Endometrium (tissue), 2 donors: ENCODE measurements around the gene B4GALT3.

Experiments
- FAIRE-seq: peaks from 2 replicates; lab custom pipeline; 2012; peaks lifted over from hg19 to GRCh38; lab: Jason Lieb, UNC
- donor health status: control.
- donor health status: control.

Gene B4GALT3

DNA sequence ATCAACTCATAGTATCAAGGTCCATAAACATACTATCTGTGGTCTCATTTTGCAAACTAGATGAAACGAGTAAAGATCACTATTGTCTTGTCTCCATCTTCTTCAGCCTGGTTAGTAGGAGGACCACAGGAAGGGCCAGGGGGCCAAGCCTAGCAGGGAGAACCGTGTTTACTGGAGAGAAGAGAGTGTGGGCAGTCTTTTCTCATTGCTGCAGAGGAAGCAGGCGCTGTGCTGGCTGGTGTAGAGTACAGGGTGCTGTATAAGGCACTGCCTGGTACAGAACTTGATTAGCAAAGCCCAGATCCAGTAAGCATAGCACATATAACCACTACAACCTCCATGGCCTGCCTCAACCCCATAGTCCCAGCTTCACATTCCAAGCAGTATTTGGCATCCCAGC lies 10.0 kb upstream of the B4GALT3 start:
- no peak for FAIRE-seq

DNA sequence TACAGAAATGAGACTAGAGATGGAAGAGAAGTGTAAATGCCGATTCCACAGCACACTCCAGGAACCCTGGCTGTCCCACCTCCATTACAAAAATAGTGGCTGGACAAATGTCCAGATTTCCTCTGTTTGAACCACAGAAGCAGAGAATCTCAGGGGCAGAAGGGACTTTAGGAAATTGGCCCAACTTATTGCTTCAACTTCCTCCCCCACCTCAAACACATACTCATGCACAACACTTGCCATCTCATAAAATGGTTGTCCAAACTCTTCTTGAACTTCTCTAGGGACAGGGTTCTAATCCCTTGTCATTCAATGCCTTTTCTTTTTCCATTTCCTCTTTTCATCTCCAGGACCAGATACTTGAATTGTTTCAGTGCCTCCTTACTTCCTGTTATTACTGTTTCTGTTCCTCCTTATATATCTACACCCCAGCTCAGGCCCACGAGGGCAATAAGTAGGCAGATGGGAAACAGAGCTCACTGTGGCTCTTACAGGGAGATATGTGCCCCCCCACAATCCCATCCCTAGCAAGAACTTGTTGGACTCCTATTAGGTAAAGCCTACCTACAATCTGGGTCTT lies 8.5 kb upstream of the B4GALT3 start:
- no peak for FAIRE-seq

DNA sequence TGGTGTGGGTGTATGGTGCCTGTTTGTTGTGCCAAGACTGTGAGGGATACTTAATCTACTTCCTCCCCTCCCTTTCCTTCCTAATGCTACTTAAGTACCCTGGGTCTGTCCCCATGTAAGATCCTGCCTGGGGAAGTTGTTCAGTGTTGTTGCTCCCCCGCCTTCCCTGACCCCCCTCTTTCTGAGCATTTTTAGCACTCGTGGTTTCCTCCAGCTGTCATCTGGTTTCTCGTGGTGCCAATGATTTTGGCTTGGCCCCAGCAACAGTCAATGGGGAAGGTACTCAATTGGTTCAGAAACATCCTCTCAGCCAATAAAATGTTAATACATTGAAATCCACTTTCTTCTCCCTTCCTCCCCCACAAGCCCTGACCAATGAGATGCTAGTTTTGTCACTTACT lies 8.0 kb upstream of the B4GALT3 start:
- no peak for FAIRE-seq

DNA sequence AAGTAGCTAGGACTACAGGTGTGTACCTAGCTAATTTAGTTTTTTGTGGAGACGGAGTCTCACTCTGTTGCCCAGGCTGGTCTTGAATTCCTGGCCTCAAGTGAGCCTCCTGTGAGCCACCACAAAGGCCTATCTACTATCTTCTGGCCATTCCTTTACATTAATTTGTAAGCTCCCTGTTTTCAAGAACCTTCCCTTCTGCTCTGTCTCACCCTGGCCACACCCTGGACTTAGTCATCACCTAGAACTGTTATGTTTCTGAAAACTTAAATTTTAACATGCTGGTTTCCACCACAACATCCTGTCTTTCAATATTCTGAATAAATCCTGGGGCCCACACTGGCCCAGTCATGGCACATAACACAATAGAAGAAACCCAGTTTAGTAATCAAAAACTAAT lies 4.9 kb upstream of the B4GALT3 start:
- no peak for FAIRE-seq

GRCh38 chr1:161180639-161181038 lies 3.3 kb upstream of the B4GALT3 start:
- FAIRE-seq: no peak

- no peak for FAIRE-seq
Measured at GRCh38 chr1:161179698-161180097, 2.4 kb upstream of the B4GALT3 start.

- FAIRE-seq: no peak
Measured at GRCh38 chr1:161177936-161178244, 583 bp upstream of the B4GALT3 start.

DNA sequence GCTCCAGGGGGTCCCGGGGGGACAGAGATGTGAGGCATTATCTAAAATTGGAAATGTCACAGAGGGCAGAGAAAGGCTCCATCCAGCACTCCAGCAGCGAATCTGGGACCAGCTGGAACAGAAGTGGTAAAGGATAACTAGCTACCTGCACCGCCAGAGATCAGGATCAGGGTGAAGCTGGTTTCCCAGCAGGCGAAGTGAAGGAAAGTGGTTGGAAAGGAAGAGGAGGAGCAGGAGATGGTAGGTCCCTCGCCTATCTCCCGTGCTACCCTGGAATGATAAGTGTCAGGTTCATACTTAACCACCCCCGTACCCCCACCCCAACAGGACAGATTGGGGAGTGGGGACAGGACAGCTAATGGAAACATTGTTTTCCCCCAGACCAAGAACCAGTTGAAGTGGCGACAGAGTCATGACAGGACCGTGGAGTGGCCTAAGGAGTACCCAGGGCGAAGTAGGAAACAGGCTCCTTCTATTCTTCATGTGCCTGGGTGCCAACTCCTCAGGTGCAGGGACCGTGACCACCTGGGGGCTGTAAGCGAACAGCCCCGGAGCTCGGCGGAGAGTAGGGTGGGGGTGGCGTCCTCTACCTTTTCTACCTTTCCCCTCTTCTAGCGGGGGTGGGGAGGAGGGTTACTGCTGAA lies 717 bp downstream of the B4GALT3 start:
- FAIRE-seq: no peak

DNA sequence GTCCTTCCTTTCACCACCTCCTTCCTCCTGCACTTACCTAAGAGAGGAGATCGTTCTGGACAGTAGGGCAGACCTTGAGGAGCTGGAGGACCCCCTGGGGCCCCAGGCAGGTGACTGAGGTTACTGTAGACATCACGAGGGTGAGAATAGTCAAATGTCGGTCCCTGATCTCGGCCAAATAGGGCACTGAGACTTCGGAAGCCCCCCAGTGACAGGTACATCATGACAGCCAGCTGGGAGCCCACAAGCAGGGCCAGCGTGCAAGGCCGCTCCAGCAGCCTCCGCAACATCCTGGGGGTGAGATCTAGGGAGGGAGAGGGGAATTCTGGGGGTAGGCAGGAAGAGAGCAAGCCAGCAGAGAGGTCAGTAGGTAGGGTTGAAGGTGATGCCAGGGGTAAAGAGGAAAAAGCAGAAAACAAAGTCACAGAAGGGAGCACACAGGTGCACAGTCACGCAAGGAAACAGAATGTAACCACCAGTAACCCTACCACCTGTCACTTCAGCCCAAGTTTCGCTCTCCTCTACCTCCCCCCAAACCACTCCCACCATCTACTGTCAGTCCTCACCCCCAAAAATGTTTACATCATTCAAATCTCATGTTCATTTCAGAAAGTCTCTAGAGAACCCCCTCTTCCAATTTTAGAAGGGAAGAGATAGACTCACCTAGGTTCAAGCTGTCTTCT lies 1.4 kb downstream of the B4GALT3 start:
- FAIRE-seq: no peak

DNA sequence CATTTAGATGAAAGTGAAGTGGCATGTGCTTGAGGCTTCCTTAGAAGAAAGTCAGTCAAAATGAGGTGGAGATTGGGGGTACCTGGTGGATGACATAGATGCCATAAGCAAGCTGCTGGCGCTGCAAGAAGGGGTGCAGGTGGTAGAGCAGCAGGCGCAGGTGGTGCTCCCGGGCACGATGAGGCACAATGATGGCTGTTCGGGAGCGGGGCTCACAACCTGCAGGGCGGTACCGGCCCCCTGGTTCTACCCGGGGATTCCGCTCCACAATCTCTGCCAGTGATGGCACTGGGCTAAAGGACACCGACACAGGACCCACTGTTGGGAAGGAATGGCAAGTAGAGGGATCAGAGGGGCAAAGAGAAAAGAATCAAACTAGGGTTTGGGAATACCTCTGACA lies 2.4 kb downstream of the B4GALT3 start:
- FAIRE-seq: no peak

GRCh38 chr1:161173711-161174110 lies 3.6 kb downstream of the B4GALT3 start:
- FAIRE-seq: no peak

- no peak for FAIRE-seq
Measured at GRCh38 chr1:161172776-161173376, 4.4 kb downstream of the B4GALT3 start.

GRCh38 chr1:161172349-161172748 lies 5.0 kb downstream of the B4GALT3 start:
- FAIRE-seq: no peak

DNA sequence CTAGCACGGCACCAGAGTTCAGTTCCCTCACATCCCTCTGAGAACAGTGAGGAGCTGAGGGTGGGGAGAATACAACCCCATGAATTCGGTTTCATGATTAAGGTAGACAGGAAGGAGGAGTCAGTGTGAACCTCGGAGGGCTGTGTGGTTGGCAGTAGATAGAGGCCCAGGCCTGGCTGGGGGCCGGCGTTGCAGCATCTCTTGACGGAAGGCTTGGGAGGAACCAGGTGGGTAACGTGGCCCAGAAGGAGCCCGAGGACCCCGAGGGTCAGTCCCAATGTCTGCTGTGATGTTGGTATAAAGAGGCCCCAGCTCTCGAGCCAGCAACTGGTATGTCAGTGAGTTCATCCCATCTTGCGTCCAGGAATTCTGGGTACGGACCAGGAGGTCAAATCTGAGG lies 5.6 kb downstream of the B4GALT3 start:
- no peak for FAIRE-seq

DNA sequence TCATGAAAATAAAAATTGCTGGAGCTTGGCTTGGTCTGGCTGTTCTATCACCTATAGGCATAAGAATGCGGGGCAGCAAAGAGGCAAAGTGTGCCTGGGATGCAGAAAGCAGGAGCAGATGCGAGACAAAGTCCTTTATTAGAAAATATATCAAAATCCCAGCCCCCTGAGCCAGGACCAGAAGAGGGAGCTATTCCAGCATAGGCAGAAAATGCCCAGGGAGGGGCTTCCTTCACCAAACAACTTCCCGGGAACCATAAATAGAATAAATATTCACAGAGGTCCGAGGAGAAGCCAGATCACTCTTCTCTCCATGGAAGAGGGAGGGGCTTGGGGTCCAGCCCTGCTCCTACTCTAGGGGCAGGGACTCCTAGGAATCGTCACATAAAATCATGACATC lies 6.1 kb downstream of the B4GALT3 start:
- FAIRE-seq: no peak

GRCh38 chr1:161168906-161169305 lies 8.4 kb downstream of the B4GALT3 start:
- FAIRE-seq: no peak

DNA sequence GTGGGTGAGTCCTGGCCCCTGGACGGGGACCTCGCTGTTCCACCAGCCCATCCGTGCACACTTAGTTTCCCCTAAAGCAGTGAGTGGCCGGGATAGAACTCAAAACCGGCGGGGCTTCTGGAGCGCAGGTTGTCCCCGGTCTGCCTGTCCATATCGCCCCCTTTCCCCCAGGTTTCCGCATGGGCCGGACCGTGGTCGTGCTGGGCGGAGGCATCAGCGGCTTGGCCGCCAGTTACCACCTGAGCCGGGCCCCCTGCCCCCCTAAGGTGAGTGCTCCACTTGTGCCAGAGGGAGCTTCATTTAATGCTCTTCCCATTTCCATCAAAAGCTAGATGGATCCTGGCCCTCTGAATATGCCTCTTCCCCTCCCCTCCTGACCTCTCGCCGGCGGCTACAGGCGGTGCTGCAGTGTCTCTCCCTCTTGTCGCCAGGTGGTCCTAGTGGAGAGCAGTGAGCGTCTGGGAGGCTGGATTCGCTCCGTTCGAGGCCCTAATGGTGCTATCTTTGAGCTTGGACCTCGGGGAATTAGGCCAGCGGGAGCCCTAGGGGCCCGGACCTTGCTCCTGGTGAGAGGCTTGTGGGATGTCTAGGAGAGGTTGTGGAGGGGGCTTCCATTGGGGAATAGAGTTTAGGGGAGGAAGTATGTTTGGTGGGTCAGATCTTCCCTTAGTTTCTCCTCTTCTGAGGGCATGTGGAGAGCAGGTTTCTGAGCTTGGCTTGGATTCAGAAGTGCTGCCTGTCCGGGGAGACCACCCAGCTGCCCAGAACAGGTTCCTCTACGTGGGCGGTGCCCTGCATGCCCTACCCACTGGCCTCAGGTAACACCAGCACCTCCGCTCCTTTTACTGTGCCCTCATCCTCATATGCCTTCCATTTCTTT lies 10.4 kb downstream of the B4GALT3 start:
- FAIRE-seq: no peak

DNA sequence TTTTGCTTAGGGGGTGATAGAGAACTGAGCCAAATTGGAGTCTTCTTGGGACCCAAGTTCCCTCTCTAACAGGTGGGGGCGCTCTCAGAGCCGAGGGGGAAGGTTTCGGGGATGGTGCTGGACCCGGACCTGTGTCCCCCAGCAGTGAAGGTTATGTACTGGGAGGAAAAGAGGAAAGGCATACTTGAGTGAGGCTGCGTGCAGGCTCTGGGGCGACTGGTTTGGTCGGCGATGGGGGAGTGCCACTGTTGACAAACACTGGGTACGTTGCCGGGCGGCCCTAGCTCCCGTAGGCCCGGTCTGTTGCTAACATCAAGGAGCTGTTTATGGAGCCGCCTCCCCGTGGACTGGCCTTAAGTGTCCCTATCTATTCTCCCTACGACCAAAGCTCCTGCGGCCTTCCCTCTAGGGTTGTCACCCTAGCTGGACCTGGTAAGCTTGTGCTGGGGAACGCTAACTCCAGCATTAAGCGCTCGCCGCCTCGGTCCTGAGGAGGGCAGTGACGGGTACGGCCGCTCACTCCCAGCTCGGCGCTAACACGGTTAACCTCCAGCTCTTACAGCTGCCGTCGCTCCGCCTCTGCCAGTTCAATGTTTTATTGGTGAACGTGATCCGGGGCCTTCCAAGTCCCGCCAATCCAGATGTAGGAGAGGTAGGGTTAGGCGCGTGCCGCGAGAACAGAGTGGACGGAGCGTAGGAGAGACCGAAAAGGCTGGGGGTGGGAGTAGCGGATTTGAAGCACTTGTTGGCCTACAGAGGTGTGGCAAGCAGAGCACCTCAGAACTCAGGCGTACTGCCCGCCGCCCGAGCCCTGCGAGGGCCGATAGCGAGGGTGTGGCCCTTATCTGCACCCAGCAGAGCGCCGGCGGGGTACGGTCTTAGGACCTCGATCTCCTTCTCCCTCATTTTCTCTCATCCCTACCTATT lies 11.3 kb downstream of the B4GALT3 start, which contains the start of gene PPOX:
Gene PPOX, plus strand, starts transcription at position 685 of the 927 bp plus-strand sequence. CDS start 422 bp downstream, outside the sequence.
- FAIRE-seq: peak; percentile 92

- no peak for FAIRE-seq
Measured at GRCh38 chr1:161164901-161165610, 12.3 kb downstream of the B4GALT3 start.

DNA sequence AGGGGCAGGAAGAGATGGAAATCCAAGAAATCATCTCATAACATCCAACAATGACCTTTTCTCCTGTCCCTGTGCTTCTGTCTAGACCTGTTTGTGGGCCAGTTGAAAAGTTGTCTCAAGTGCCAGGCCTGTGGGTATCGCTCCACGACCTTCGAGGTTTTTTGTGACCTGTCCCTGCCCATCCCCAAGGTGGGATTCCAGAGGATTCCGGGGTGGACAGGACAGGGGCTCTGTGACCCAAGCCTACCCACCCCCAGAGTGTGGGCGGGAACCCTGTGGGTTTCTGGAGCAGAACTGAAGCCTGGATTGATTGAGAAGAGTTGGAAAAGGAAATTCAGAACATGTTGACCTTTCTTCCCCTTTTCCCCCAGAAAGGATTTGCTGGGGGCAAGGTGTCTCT lies 13.5 kb downstream of the B4GALT3 start:
- no peak for FAIRE-seq

DNA sequence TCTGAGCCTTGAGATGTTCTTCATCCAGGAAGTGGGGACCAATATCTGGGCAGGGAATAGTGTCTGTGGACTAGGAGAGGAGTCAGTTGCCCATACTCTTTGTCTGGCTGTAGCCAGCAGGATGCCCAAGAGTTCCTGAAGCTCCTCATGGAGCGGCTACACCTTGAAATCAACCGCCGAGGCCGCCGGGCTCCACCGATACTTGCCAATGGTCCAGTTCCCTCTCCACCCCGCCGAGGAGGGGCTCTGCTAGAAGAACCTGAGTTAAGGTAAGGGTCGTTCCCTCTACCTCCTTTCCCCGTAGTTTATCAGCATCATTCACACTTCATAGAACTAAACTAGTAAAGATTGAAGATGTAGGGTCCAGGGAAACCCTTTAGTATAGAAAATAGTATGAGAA lies 14.5 kb downstream of the B4GALT3 start:
- no peak for FAIRE-seq
